SK-N-SH (cell line): ENCODE measurements around the gene NPAS3.

Source experiments
- EZH2phosphoT487 ChIP-seq: fragments of 200-600 bp; sonication (generic); IDR thresholded peaks from 2 replicates; pipeline ENCODE4 v1.6.1; 2017; ENCODE audit warnings: low read depth, mixed run types, mild to moderate bottlenecking, antibody characterized with exemption, moderate library complexity, borderline replicate concordance
- TEAD4 ChIP-seq: IDR thresholded peaks from 2 replicates; pipeline ENCODE4 v1.4.0; 2012; ENCODE audit warnings: mild to moderate bottlenecking, borderline replicate concordance; ENCODE audit not compliant: insufficient read depth

DNA sequence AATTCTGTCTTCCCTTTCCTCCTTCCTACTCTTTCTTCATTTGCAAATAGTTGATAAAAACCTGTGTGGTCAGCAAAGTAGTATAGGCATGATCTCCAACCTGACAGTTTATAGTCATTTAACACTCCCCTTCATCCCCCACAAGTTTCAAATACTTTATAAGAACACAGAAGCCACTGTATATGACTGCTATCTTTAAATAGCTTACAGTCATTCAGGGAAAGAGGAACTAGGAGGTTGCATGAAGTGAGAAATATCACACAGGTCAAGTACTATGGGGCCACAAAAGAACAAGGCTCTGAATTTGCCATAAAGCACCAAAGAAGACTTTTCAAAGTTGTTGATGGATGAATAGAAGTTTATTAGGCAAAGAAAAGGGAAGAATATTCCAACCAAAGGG is 431.3 kb downstream of the NPAS3 start:
- TF ChIP-seq EZH2phosphoT487 (no peak), TEAD4 (no peak)
